Activated CD8-positive, alpha-beta T cell treated with anti-CD3 and anti-CD28 coated beads, Interleukin-2, amount 10 ng/mL, durations not matched to agents 7 days and 5 days (primary cell): ENCODE data around the gene SFRP5. TPM values are rescaled to one million over a fixed set of nuclear protein-coding genes. Genes with fewer than 3 reads are reported as not detected.
A peak's percentile ranks its signal among the peaks of the same experiment; 100 is the strongest.

Source experiments
- ATAC-seq: fragments of 150-1000 bp; cut with Tn5 transposase; one replicate; pipeline ENCODE4 v1.10.0; 2021; ENCODE audit warnings: moderate library complexity
- CTCF ChIA-PET: fragments of 350-600 bp; sonication (Branson Sonifier 250); formaldehyde crosslinking; loops from one replicate; lab custom pipeline; 2021; ENCODE audit warnings: antibody characterized with exemption; lab: Charles Lee
- POLR2A ChIA-PET: fragments of 350-600 bp; sonication (Branson Sonifier 250); formaldehyde crosslinking; loops from one replicate; lab custom pipeline; 2021; ENCODE audit warnings: antibody characterized with exemption; lab: Charles Lee
- DNase-seq: peaks from one replicate; pipeline ENCODE4 v3.0.0-alpha.2; 2020
- H3K27ac Mint-ChIP-seq: one replicate; pipeline ENCODE4 v1.8.0; 2021; ENCODE audit warnings: mild to moderate bottlenecking, mixed read lengths
- H3K27me3 Mint-ChIP-seq: one replicate; pipeline ENCODE4 v1.8.0; 2021; ENCODE audit warnings: low read depth, mixed read lengths
- H3K36me3 Mint-ChIP-seq: one replicate; pipeline ENCODE4 v1.8.0; 2021; ENCODE audit warnings: low read depth, mixed read lengths
- H3K4me1 Mint-ChIP-seq: one replicate; pipeline ENCODE4 v1.8.0; 2021; ENCODE audit warnings: low read depth, mixed read lengths
- H3K4me3 Mint-ChIP-seq: one replicate; pipeline ENCODE4 v1.8.0; 2021; ENCODE audit warnings: mild to moderate bottlenecking, mixed read lengths
- H3K9me3 Mint-ChIP-seq: one replicate; pipeline ENCODE4 v1.8.0; 2022; ENCODE audit warnings: mixed read lengths; ENCODE audit not compliant: insufficient read depth
- total RNA-seq, 2 experiments: library from RNA; stranded (reverse); gene quantifications; one replicate each; pipeline ENCODE4 v1.2.3, GENCODE V29; 2021

The SFRP5 gene
- total RNA-seq, 2 experiments from 2014 or later: 0.24 to 0.42 TPM

- Mint-ChIP-seq H3K36me3 (no peaks in the 10 kb centered on the region), H3K9me3 (no peaks in the 10 kb centered on the region), H3K27me3 (peaks cover 44% of the 10 kb centered on the region), H3K4me1 (peaks cover 11% of the 10 kb centered on the region), H3K27ac (no peak overlapping the region), H3K4me3 (no peak overlapping the region)
- ATAC-seq: no peak
- ChIA-PET CTCF (interaction anchor here (1.0 to 1.4 kb wide), 2 partner anchors 76 to 96 kb away, joined by 3 to 6 read pairs; partner anchors contain the start of gene GOLGA7B), POLR2A (interaction anchor here (1.1 kb wide), 1 partner anchor 28 kb away, joined by 3 read pairs; no protein-coding TSS in a partner anchor)
- no peak for DNase-seq
These were observed 1.3 kb upstream of the SFRP5 start for GRCh38 chr10:97773096-97773495.

DNA sequence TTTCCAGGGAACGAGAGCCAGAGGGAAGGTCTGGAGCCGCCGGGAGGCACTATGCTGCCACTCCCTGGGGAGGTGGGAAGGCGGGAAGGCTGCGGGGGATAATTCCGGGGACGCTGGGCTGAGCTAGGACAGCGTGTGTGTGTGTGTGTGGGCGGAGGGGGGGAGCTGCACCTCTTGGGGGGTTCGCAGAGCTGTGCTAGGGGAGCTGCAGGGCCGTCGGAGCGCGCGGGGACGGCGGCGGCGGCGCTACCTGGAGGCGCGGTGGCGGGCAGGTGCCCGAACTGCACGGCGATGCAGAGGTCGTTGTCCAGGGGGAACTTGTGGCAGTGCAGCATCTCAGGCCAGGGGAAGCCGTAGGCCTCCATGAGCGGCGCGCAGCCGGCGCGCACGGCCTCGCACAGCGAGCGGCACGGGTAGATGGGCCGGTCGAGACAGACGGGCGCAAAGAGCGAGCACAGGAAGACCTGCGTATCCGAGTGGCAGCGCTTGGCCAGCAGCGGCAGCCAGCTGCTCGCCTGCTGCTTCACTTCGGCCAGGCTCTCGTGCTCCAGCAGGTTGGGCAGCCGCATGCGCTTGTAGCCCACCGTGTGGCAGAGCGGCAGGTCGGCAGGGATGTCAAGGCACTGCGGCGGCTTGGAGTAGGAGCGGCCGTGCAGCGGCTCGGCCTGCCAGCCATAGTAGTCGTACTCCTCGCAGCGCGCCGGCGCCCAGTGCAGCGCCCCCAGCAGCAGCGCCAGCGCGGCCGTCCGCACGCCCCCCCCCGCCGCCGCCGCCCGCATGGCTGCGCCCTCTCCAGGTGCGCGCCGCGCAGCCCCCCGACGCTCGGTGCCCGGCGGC is 526 bp downstream of the SFRP5 start:
- ChIA-PET CTCF (interaction anchor here (1.5 kb wide), 2 partner anchors 10 to 85 kb away, joined by 3 to 8 read pairs; no protein-coding TSS in a partner anchor), POLR2A (no interaction called here)
- peak overlapping the region; percentile 72 for H3K4me3 Mint-ChIP-seq
- H3K36me3 Mint-ChIP-seq: no peaks in the 10 kb centered on the region
- peak; percentile 22 for DNase-seq
- H3K27me3 Mint-ChIP-seq: peaks cover 44% of the 10 kb centered on the region
- ATAC-seq: peak; percentile 75
- H3K4me1 Mint-ChIP-seq: peaks cover 11% of the 10 kb centered on the region
- H3K27ac Mint-ChIP-seq: peak overlapping the region; percentile 46
- H3K9me3 Mint-ChIP-seq: no peaks in the 10 kb centered on the region

DNA sequence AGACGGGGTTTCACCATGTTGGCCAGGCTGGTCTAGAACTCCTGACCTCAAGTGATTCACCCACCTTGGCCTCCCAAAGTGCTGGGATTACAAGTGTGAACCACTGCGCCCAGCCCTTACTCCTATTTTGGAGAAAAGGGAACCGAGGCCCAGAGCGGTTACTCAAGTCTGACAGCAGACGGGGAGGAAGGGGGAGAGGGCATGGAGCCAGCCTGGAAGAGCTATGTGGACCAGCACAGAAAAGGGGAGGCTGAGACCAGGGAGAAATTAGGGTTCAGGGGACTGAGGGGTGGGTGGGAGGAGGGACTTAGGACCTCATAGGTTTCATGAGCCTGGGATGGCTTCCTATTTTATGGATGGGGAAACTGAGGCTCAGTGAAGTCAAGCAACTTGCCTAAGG is 1.5 kb downstream of the SFRP5 start:
- H3K4me1 Mint-ChIP-seq: peaks cover 11% of the 10 kb centered on the region
- no peaks in the 10 kb centered on the region for H3K36me3 Mint-ChIP-seq
- H3K9me3 Mint-ChIP-seq: no peaks in the 10 kb centered on the region
- POLR2A ChIA-PET: no interaction called here
- DNase-seq (no peak), ATAC-seq (no peak)
- H3K4me3 Mint-ChIP-seq: peak overlapping the region; percentile 38
- no peak overlapping the region for H3K27ac Mint-ChIP-seq
- peaks cover 44% of the 10 kb centered on the region for H3K27me3 Mint-ChIP-seq
- CTCF ChIA-PET: no interaction called here

DNA sequence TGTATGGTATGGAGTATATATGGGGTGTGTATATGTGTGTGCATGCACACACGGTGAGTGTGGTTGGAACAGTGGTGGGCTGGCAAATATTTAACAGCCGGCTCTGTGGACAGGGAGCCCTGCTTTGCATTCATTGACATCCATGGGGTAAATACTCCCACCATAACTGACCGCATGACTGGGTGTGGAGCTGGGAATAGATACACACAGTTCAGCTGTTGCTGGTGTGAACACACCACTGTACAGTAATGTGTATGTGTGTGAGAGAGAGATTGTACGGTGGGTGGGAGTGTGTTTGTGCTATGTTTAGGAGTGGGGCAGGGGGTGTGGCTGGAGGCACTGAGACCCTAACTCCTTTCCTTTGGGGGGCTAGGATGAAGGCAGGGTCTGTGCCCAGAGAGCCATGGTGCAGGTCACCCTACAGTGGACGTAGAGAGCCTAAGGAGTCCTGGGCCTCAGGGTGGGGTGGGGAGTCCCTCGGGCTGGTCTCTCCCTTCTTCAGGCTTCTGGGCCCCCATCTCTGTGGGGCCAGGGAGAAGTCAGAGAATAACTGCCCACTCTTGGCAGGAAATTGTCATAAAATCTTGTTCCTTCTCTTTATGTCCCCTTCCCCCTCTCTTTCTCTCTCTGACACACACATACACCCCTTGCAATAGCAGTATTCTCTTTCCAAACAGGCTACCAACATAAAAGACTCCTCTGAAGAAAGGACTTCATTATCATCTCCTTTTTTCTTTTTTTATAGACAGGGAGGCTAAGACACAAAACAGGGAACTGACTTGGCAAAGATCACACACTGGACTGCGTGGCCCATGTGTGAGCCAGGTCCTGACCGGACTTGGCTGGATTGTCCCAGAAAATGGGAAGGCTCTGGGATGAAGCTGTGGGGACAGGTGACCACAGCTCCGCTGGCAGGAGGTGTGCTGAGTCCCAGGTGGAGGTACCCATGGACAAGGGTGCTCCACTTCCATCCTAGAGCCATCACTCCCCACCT is 3.2 kb downstream of the SFRP5 start:
- H3K4me1 Mint-ChIP-seq: peaks cover 16% of the 10 kb centered on the region
- DNase-seq: no peak
- ATAC-seq: no peak
- ChIA-PET CTCF (no interaction called here), POLR2A (no interaction called here)
- no peaks in the 10 kb centered on the region for H3K36me3 Mint-ChIP-seq
- peaks cover 34% of the 10 kb centered on the region for H3K27me3 Mint-ChIP-seq
- H3K27ac Mint-ChIP-seq: no peak overlapping the region
- no peak overlapping the region for H3K4me3 Mint-ChIP-seq
- H3K9me3 Mint-ChIP-seq: no peaks in the 10 kb centered on the region

DNA sequence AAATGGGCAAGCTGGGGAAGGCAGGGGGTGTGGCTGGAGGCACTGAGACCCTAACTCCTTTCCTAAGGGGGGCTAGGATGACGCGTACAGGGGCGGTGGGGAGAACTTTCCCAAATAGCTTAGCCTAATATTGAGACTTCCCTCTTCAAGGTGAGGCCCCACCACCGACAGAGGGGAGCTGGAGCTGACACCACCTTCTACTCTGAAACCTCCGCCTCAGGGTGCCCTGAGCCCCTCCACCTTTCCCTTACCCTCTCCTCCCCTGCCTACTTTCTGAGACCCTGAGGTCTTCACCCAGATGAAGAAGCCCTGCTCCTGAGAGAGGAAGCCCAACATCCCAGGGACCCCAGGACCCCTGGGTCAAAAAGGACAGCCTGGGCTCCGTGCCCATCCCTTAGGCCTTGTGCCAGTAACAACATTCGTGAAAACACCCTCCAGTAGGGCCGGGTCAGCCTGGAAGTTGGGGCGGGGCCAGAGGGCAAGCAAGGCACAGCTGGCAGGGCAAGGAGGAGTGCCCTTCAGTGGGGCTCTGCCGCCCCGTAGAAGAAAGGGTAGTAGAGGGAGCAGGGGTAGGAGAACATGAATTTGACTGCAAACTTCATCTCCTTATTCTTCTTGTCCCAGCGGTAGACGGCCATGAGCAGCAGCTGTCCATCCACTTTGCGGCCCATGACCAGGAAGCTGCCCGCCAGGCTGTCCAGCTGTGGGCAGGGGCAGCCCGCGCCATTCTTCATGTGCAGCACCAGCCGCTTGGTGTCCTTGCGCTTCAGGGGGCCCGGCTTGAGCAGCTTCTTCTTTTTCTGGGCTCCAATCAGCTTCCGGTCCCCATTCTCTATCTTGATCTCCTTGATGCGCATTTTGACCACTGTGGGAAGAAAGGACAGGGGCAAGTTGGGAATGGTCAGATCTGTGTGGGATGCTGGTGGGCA is 4.5 kb downstream of the SFRP5 start:
- Mint-ChIP-seq H3K27me3 (peaks cover 24% of the 10 kb centered on the region), H3K4me1 (peaks cover 15% of the 10 kb centered on the region), H3K9me3 (no peaks in the 10 kb centered on the region), H3K36me3 (peaks cover 3% of the 10 kb centered on the region), H3K27ac (peak overlapping the region; percentile 50), H3K4me3 (no peak overlapping the region)
- ChIA-PET POLR2A (no interaction called here), CTCF (interaction anchor here (0.8 kb wide), 1 partner anchor 25 kb away, joined by 3 read pairs; no protein-coding TSS in a partner anchor)
- ATAC-seq (no peak), DNase-seq (no peak)

DNA sequence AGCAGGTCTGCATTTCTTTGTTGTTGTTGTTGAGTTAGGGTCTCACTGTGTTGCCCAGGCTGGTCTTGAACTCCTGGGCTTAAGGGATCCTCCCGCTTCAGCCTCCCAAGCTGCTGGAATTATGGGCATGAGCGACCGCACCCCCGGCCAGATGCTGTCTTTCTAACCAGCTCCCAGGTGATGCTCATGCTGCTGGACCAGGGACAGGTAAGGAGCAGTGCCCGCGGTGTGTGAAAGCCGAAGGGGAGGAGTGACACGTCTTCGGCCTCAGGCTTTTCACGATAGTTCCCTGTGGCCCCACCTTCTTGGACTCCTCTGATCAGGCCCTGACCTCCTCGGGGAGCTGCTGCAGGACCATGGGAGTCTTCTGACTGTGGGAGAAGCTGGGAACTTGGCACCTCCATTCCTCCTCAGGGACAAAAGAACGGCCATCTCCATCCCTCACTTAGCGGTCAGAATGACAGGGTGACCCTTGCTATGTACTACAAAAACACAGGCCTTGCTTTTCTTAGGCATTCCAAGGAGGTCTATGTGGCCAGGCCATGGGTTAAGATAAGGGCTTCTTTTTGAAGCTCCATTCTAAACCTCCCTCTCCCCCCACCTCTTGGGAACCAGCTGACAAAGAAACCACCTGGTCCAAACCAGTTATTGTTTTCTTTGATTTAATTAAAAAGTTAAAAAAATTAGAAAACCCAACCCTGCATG is 5.5 kb downstream of the SFRP5 start:
- Mint-ChIP-seq H3K36me3 (peaks cover 9% of the 10 kb centered on the region), H3K27ac (no peak overlapping the region)
- POLR2A ChIA-PET: no interaction called here

GRCh38 chr10:97765201-97765600 is 6.6 kb downstream of the SFRP5 start:
- peaks cover 16% of the 10 kb centered on the region for H3K36me3 Mint-ChIP-seq
- ChIA-PET CTCF (no interaction called here), POLR2A (no interaction called here)
- ATAC-seq: no peak
- H3K9me3 Mint-ChIP-seq: no peaks in the 10 kb centered on the region
- peaks cover 8% of the 10 kb centered on the region for H3K27me3 Mint-ChIP-seq
- no peak for DNase-seq
- H3K27ac Mint-ChIP-seq: no peak overlapping the region
- no peak overlapping the region for H3K4me3 Mint-ChIP-seq
- H3K4me1 Mint-ChIP-seq: peaks cover 5% of the 10 kb centered on the region

More for the DNA sequence above, 5.5 kb downstream of the SFRP5 start:
- CTCF ChIA-PET: no interaction called here
- DNase-seq (no peak), ATAC-seq (no peak)
- Mint-ChIP-seq H3K4me1 (peaks cover 10% of the 10 kb centered on the region), H3K4me3 (no peak overlapping the region), H3K27me3 (peaks cover 18% of the 10 kb centered on the region), H3K9me3 (no peaks in the 10 kb centered on the region)

DNA sequence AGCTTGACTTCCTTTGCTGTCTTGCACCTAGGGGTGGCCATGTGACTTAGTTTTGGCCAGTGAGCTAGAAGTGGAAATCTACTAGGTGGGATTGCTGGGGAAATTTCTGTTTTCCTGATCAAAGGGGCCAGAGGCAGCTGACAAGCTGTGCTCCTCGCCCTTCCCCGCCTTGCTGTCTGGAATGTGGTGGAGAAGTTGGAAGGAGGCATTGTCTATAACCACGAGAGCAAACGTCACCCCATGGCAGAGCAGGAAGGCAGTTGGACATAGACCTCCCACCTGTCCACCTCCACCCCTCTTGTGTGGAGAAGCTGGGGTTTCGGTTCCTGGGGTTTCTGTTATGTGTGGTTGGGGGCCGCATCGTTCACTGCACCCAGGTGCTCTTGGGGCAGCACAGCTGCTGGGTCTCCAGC is 7.3 kb downstream of the SFRP5 start:
- no peak for DNase-seq
- no peak for ATAC-seq
- POLR2A ChIA-PET: interaction anchor here (0.6 kb wide), 1 partner anchor 103 kb away, joined by 3 read pairs; no protein-coding TSS in a partner anchor
- CTCF ChIA-PET: no interaction called here
- H3K4me3 Mint-ChIP-seq: no peak overlapping the region
- H3K27ac Mint-ChIP-seq: no peak overlapping the region
- H3K36me3 Mint-ChIP-seq: peaks cover 18% of the 10 kb centered on the region
- peaks cover 3% of the 10 kb centered on the region for H3K27me3 Mint-ChIP-seq
- peaks cover 5% of the 10 kb centered on the region for H3K4me1 Mint-ChIP-seq
- no peaks in the 10 kb centered on the region for H3K9me3 Mint-ChIP-seq

- Mint-ChIP-seq H3K4me3 (no peak overlapping the region), H3K27me3 (no peaks in the 10 kb centered on the region), H3K4me1 (peaks cover 5% of the 10 kb centered on the region), H3K36me3 (peaks cover 20% of the 10 kb centered on the region), H3K27ac (no peak overlapping the region), H3K9me3 (no peaks in the 10 kb centered on the region)
- no peak for ATAC-seq
- DNase-seq: no peak
- CTCF ChIA-PET: interaction anchor here (6.5 kb wide), 1 partner anchor 105 kb away, joined by 38 read pairs; no protein-coding TSS in a partner anchor
- POLR2A ChIA-PET: interaction anchor here (0.6 kb wide), 1 partner anchor 104 kb away, joined by 3 read pairs; no protein-coding TSS in a partner anchor
These were observed 7.9 kb downstream of the SFRP5 start for GRCh38 chr10:97763947-97764346.

DNA sequence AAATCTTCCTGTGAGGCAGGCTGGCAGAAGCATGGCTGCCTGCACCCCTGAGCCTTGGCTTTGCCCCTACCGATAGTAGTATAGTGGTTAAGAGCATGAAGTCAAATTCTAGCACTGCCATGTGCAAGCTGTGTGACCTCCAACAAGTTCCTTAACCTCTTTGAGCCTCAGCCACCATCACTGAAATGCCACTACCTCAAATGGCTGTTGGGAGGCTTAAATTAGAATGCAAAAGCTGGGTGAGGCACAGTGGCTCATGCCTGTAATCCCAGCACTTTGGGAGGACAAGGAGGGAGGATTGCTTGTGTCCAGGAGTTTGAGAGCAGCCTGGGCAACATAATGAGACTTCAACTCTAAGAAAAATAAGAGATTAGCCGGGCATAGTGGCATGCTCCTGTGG is 8.4 kb downstream of the SFRP5 start:
- CTCF ChIA-PET: interaction anchor here (2.0 to 6.5 kb wide), 2 partner anchors 29 to 106 kb away, joined by 7 to 38 read pairs; no protein-coding TSS in a partner anchor
- Mint-ChIP-seq H3K9me3 (no peaks in the 10 kb centered on the region), H3K27ac (no peak overlapping the region), H3K27me3 (no peaks in the 10 kb centered on the region), H3K4me3 (no peak overlapping the region), H3K4me1 (peaks cover 5% of the 10 kb centered on the region), H3K36me3 (peaks cover 20% of the 10 kb centered on the region)
- ATAC-seq (no peak), DNase-seq (no peak)
- POLR2A ChIA-PET: interaction anchor here (1.0 kb wide), 1 partner anchor 49 kb away, joined by 3 read pairs; no protein-coding TSS in a partner anchor
